Uterus (tissue), 2 donors: ENCODE data around the gene POLR2E.

Experiments
- CTCF ChIP-seq, 4 experiments: fragments of 200-600 bp in 2 of 4; fragments of 450-650 bp in 2 of 4; sonication (generic) in 2 of 4; IDR thresholded peaks; one replicate each; pipeline ENCODE4 v1.5.1; 2016 to 2019; ENCODE audit warnings: antibody characterized with exemption in 4 of 4, mild to moderate bottlenecking in 2 of 4, moderate library complexity in 1 of 4
- POLR2A ChIP-seq, 2 donors: fragments of 450-650 bp; IDR thresholded peaks; one replicate each; pipeline ENCODE4 v1.6.1; 2016; ENCODE audit warnings: antibody characterized with exemption in 2 of 2, mild to moderate bottlenecking in 1 of 2, moderate library complexity in 1 of 2

DNA sequence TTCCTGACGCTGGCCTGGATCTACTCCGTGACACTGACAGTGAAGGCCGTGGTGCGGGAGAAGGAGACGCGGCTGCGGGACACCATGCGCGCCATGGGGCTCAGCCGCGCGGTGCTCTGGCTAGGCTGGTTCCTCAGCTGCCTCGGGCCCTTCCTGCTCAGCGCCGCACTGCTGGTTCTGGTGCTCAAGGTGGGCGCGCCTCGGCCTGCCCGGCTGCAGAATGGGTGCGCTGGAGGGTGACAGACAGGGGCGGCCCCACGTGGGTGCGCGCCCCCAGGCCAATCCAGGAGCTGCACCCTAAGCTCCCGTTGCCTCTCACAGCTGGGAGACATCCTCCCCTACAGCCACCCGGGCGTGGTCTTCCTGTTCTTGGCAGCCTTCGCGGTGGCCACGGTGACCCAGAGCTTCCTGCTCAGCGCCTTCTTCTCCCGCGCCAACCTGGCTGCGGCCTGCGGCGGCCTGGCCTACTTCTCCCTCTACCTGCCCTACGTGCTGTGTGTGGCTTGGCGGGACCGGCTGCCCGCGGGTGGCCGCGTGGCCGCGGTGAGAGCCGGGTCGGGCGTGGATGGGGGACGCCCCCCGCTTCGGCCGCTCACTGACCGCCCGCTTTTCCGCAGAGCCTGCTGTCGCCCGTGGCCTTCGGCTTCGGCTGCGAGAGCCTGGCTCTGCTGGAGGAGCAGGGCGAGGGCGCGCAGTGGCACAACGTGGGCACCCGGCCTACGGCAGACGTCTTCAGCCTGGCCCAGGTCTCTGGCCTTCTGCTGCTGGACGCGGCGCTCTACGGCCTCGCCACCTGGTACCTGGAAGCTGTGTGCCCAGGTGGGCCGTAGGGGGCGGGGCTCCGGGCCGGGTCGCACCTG, 48.1 kb downstream of the POLR2E start:
- no peak for TF ChIP-seq CTCF (IDR thresholded peaks at IDR 0.05)
- TF ChIP-seq POLR2A (IDR thresholded peaks at IDR 0.05): no peak
